Measurements from ENCODE around the gene GSK3A. TPM values are rescaled to one million over a fixed set of nuclear protein-coding genes. Genes with fewer than 3 reads are reported as not detected.

The GSK3A gene
- total RNA-seq, 1 donor from 2014 or later: 56.6 TPM

DNA sequence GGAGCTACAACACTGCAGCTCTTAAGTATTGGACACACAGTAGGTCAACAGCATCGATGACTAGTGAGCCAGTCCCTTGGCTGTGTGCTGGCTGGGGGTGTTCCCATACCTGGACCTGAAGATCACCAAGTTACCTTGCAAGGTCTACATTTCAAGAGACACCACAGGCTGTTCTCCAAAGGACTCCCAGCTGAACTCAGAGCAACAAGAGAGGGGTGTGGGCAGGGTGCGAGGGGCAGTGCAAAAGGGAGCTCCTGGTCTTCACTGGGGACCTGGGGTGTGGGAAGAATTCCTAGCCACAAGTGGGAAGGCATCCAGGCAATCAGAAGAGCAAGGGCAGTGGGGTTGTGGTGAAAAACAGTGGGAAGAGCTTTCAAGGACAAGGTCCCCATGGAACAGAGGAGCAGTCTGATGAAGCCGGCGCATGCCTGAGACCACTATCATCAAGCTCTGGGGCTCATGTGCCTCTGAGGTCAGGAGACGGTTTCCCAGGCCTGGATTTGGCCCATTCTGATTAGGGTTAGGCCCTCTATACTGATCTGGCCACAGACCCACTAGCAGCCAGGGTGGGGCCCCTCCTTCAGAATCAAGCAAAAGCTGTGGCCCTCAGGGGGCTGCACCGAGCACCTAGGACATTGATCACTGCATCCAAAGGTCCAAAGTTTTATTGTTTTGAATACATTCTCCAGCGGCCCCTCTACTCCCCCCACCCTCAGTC is 4.7 kb upstream of the GSK3A start:
- peaks cover 3% of the 10 kb centered on the region for H3K36me3 Mint-ChIP-seq (ENCODE audit: low read depth)
- H3K27me3 Mint-ChIP-seq (ENCODE audit: insufficient read depth): no peaks in the 10 kb centered on the region
- no peaks in the 10 kb centered on the region for H3K9me3 Mint-ChIP-seq
- H3K4me1 Mint-ChIP-seq (ENCODE audit: low read depth): peaks cover 38% of the 10 kb centered on the region
- no peak for DNase-seq (ENCODE audit: low spot score)
- intact Hi-C loops (cut with micrococcal nuclease): loop anchor here (10.0 kb wide), 1 partner anchor 982 kb away; the partner anchor contains the start of gene HNRNPUL1
- H3K4me3 Mint-ChIP-seq: no peak overlapping the region
- H3K27ac Mint-ChIP-seq: no peak overlapping the region

DNA sequence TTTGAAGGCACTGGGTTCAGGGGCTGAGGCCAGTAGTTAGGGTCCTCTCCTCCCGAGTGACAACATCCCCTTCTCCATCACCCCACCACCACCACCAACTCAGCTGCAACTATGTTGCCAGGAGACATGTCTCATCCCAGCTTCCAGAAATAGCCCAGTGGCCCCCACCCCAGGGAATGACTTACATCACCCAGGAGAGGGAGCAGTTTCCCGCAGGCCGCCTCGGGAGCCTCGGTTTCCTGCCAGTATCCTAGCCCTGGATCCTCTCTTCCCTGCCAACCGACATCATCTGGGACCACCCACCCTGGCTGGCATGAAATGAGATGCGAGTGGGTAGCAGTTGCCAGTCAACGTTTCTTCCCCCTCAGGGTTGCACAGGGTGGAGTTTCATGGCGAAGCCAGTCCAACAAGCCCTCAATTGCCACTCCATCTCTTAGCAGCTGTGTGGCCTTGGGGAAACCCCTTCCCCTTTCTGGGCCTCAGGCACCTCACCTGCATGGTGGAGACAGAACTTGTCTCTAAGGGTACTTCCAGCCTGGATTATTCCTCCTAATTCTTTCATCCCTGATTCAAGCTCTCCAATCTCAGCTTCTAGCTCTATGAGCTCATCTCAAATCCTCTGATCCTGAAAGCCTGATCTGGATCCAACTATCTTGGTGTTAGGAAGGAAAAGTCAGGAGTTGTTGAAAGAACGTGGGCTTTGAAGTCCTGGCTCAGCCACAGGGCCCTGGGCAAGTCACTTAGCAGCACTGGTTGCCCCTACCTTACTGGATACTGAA is 3.9 kb upstream of the GSK3A start:
- Mint-ChIP-seq H3K9me3 (no peaks in the 10 kb centered on the region), H3K4me1 (ENCODE audit: low read depth) (peaks cover 33% of the 10 kb centered on the region), H3K4me3 (peak overlapping the region; percentile 8), H3K27ac (peak overlapping the region; percentile 40), H3K36me3 (ENCODE audit: low read depth) (peaks cover 3% of the 10 kb centered on the region), H3K27me3 (ENCODE audit: insufficient read depth) (no peaks in the 10 kb centered on the region)
- intact Hi-C loops (cut with micrococcal nuclease): loop anchor here (10.0 kb wide), 1 partner anchor 982 kb away; the partner anchor contains the start of gene HNRNPUL1
- no peak for DNase-seq (ENCODE audit: low spot score)

DNA sequence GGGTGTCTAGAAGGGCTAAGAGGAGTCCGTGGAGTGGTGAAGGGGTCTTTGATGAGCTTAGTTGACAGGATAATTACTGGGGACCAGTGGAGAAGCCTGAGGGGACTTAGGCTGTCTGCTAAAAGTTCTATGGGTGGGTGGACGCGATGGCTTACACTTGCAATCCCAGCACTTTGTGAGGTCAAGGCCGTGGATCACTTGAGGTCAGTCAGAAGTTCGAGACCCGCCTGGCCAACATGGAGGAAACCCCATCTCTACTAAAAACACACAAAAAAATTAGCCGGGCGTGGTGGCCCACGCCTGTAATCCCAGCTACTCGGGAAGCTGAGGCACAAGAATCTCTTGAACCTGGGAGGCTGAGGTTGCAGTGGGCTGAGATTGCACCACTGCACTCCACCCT is 2.8 kb upstream of the GSK3A start:
- H3K27me3 Mint-ChIP-seq (ENCODE audit: insufficient read depth): no peaks in the 10 kb centered on the region
- H3K4me3 Mint-ChIP-seq: peak overlapping the region; percentile 92
- H3K36me3 Mint-ChIP-seq (ENCODE audit: low read depth): peaks cover 3% of the 10 kb centered on the region
- peaks cover 43% of the 10 kb centered on the region for H3K4me1 Mint-ChIP-seq (ENCODE audit: low read depth)
- peak overlapping the region; percentile 91 for H3K27ac Mint-ChIP-seq
- no peak for DNase-seq (ENCODE audit: low spot score)
- H3K9me3 Mint-ChIP-seq: no peaks in the 10 kb centered on the region
- intact Hi-C loops (cut with micrococcal nuclease): loop anchor here (2.0 to 10.0 kb wide), 2 partner anchors 68 to 980 kb away; partner anchors contain the start of gene HNRNPUL1

DNA sequence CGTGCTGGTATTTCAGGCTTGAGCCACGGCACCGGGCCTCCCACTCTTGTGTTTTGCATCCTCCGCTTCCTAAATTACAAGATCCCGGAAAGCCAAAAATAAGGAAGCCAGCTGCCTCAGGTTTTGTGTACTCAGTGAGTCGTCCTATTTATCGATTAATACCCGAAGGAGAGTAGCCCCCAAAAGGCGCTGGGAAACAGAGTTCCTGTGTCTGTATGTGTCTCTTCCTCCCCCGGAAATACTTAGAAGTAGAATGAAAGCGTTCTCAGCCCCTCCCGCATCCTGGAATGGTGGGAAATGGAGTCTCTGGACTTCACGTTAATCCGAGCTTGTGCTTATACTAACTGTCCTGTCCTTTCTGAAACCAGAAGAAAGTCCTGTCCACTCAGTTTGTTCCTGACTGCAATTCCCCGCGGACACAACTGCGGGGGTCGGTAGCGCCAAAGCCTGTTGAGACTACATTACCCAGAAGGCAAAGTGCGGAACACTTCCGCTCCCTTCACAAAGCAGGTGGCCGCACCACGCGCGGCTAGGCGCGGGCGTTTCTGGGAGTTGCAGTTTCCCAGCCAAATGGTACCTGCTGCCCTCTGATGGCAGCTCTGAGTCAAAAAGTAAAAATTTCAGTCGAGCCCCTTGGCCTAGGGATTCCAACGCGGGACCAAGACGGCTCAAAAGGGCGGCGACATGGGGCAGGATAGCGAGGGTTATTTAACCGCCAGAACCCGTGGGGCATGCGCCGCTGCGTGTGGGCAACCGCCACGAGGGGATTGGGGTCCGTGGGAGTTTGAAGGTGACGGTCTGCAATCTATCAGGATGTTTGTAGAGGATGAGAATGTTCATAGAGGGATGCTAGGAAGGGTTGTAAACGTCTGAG is 2.2 kb upstream of the GSK3A start:
- H3K36me3 Mint-ChIP-seq (ENCODE audit: low read depth): peaks cover 6% of the 10 kb centered on the region
- no peaks in the 10 kb centered on the region for H3K9me3 Mint-ChIP-seq
- intact Hi-C loops (cut with micrococcal nuclease): loop anchor here (1.0 to 10.0 kb wide), 8 partner anchors 10 to 980 kb away; partner anchors contain the start of genes ARHGEF1 and HNRNPUL1
- H3K27me3 Mint-ChIP-seq (ENCODE audit: insufficient read depth): no peaks in the 10 kb centered on the region
- H3K27ac Mint-ChIP-seq: peak overlapping the region; percentile 91
- H3K4me1 Mint-ChIP-seq (ENCODE audit: low read depth): peaks cover 50% of the 10 kb centered on the region
- DNase-seq (ENCODE audit: low spot score): peak; percentile 89
- H3K4me3 Mint-ChIP-seq: peak overlapping the region; percentile 92

DNA sequence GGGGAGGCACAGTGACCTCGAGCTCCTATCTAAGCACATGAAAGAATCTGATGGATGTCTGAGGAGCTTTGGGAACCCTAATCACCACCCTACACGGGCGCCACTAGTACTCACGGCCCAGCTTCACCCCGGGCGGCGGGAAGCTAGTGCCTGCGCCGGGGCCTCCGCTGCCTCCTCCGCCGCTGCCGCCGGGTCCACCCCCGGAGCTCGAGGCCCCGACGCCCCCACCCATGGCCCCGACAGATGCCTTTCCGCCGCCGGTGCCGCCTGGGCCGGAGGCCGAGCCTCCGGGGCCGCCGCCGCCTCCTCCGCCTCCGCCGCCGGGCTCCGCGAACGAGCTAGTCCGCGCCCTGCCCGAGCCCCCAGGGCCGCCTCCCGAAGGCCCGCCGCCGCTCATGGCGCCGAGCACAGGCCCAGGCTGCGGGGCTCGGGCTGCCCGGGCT is 312 bp downstream of the GSK3A start:
- intact Hi-C loops (cut with micrococcal nuclease): loop anchor here (1.0 to 10.0 kb wide), 8 partner anchors 22 to 977 kb away; partner anchors contain the start of genes ARHGEF1, HNRNPUL1, PAFAH1B3 and PRR19

DNA sequence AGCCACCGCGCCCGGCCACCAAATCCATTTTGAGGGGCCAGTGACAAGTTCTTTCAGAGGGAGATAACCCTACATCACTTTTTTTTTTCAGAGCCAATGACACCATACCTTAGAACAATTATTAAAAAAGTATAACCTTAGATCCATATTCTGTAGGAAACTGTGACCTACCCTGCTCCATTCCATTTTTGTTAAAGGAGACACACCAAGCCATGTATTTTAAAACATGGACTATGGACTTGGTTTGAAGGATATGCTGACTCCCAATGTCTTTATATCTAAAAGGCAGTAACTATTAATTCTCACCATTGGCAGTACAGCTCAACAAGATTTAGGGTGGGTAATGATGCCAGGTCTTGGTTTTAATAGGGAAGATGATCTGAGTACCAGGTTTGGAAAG is 1.1 kb downstream of the GSK3A start:
- intact Hi-C loops (cut with micrococcal nuclease): loop anchor here (5.0 to 10.0 kb wide), 2 partner anchors 359 to 976 kb away; partner anchors contain the start of genes ARHGEF1 and HNRNPUL1
- DNase-seq (ENCODE audit: low spot score): no peak
- Mint-ChIP-seq H3K36me3 (ENCODE audit: low read depth) (peaks cover 20% of the 10 kb centered on the region), H3K4me1 (ENCODE audit: low read depth) (peaks cover 48% of the 10 kb centered on the region), H3K27me3 (ENCODE audit: insufficient read depth) (no peaks in the 10 kb centered on the region), H3K27ac (peak overlapping the region; percentile 86), H3K4me3 (peak overlapping the region; percentile 90), H3K9me3 (no peaks in the 10 kb centered on the region)

More for the DNA sequence above, 312 bp downstream of the GSK3A start:
- H3K4me1 Mint-ChIP-seq (ENCODE audit: low read depth): peaks cover 56% of the 10 kb centered on the region
- H3K4me3 Mint-ChIP-seq: peak overlapping the region; percentile 90
- DNase-seq (ENCODE audit: low spot score): no peak
- H3K27ac Mint-ChIP-seq: peak overlapping the region; percentile 86
- H3K27me3 Mint-ChIP-seq (ENCODE audit: insufficient read depth): no peaks in the 10 kb centered on the region
- H3K9me3 Mint-ChIP-seq: no peaks in the 10 kb centered on the region
- peaks cover 13% of the 10 kb centered on the region for H3K36me3 Mint-ChIP-seq (ENCODE audit: low read depth)

DNA sequence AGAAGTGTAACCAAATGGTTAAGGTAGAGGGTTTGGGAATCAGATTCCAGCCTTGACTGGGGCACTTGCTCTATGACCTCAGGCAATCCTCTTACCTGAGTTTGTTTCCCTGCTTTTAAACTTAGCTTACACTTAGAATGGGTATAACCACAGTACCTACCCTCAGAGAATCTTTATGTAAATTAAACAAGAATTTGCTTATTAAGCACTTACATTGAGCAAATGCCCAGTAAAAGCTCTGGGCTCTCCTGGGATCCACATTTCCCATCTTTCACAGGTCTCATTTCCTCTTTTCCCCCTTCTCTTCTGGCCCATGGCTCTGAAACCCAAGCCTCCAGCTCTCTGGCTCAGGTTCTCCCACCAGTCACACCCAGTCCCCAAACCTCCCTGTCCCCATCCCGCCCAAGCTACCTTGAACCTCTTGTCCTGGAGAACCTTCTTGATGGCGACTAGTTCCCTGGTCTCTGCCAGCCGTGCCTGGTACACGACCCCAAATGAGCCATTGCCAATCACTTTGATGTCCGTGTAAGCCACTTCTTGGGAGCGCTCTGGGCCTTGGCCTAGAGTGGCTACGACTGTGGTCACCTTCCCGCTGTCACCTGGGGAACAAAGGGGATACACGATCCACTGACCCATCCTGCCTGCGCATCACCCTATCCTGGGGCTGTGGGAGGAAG is 2.7 kb downstream of the GSK3A start:
- H3K4me3 Mint-ChIP-seq: no peak overlapping the region
- DNase-seq (ENCODE audit: low spot score): no peak
- H3K36me3 Mint-ChIP-seq (ENCODE audit: low read depth): peaks cover 28% of the 10 kb centered on the region
- intact Hi-C loops (cut with micrococcal nuclease): loop anchor here (5.0 to 10.0 kb wide), 2 partner anchors 357 to 975 kb away; partner anchors contain the start of genes ARHGEF1 and HNRNPUL1
- H3K27me3 Mint-ChIP-seq (ENCODE audit: insufficient read depth): no peaks in the 10 kb centered on the region
- H3K27ac Mint-ChIP-seq: peak overlapping the region; percentile 1
- no peaks in the 10 kb centered on the region for H3K9me3 Mint-ChIP-seq
- H3K4me1 Mint-ChIP-seq (ENCODE audit: low read depth): peaks cover 34% of the 10 kb centered on the region

DNA sequence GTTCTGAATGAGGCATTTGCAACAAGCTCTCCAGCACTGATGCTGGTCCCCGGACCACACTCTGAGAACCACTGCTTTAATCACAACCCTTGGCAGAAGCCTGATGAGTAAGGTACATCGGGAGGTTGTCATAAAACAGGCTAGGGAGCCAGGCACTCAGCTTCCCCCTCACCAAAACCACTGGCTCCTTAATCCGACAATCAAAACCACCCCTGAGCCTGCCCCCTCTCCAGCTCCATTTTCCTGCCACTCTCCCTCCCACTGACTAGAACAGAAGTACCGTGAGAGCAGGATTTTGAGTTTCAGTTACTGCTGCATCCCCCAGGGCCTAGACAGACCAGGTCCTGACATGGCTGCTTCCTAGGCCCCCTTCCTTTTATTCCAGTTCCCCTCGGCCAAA is 7.2 kb downstream of the GSK3A start:
- H3K4me1 Mint-ChIP-seq (ENCODE audit: low read depth): peaks cover 20% of the 10 kb centered on the region
- intact Hi-C loops (cut with micrococcal nuclease): no loop called here
- no peaks in the 10 kb centered on the region for H3K9me3 Mint-ChIP-seq
- H3K27me3 Mint-ChIP-seq (ENCODE audit: insufficient read depth): no peaks in the 10 kb centered on the region
- H3K27ac Mint-ChIP-seq: peak overlapping the region; percentile 44
- no peak for DNase-seq (ENCODE audit: low spot score)
- H3K36me3 Mint-ChIP-seq (ENCODE audit: low read depth): peaks cover 46% of the 10 kb centered on the region
- H3K4me3 Mint-ChIP-seq: no peak overlapping the region

DNA sequence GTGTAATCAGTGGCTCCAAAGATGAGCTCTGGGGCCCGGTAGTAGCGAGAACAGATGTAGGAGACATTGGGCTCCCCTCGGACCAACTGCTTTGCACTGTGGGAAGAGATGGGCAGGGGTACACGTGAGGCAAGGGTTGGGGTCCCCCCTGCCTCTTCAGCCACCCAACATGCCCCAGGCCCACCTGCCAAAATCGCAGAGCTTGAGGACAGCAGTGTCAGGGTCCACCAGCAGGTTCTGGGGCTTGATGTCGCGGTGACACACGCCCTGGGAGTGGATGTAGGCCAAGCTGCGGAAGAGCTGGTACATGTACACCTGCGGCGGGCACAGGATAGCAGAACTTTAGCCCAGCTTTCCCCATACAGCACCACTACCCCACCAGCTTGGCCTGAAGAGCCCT is 8.0 kb downstream of the GSK3A start:
- peaks cover 12% of the 10 kb centered on the region for H3K4me1 Mint-ChIP-seq (ENCODE audit: low read depth)
- DNase-seq (ENCODE audit: low spot score): no peak
- peaks cover 44% of the 10 kb centered on the region for H3K36me3 Mint-ChIP-seq (ENCODE audit: low read depth)
- H3K9me3 Mint-ChIP-seq: no peaks in the 10 kb centered on the region
- no peak overlapping the region for H3K4me3 Mint-ChIP-seq
- no peak overlapping the region for H3K27ac Mint-ChIP-seq
- intact Hi-C loops (cut with micrococcal nuclease): no loop called here
- H3K27me3 Mint-ChIP-seq (ENCODE audit: insufficient read depth): no peaks in the 10 kb centered on the region

DNA sequence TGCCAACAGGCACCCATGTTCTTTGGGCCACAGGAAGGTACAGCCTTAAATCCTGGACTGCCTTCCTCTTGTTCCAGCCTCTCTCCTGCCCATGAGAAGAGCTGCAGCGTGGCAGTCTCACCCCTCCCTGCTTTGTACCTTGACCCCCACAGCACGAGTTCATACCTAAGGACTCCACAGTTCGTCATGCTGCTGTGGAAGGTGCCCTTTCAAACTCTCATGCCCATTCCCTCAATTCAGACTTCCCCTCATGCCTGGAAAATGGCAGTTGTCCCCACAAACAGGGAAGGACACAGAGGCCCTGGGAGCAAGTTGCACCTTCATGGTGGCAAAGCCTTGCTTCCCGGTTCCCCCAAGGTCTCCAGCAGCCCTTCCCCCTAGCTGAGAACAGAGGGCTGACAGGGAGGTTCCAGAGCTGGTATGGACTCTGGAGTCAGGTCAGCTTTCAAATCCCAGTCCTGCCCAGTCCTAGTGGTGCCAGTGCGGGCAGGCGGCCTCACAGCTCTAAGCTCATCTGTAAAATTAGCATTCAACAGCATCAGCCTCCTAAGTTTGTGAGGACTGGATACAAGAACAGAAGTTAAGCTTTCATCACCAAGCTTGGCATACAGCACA is 8.6 kb downstream of the GSK3A start:
- Mint-ChIP-seq H3K27ac (peak overlapping the region; percentile 10), H3K4me1 (ENCODE audit: low read depth) (peaks cover 7% of the 10 kb centered on the region), H3K9me3 (no peaks in the 10 kb centered on the region), H3K27me3 (ENCODE audit: insufficient read depth) (no peaks in the 10 kb centered on the region), H3K36me3 (ENCODE audit: low read depth) (peaks cover 42% of the 10 kb centered on the region), H3K4me3 (no peak overlapping the region)
- DNase-seq (ENCODE audit: low spot score): no peak
- intact Hi-C loops (cut with micrococcal nuclease): no loop called here

DNA sequence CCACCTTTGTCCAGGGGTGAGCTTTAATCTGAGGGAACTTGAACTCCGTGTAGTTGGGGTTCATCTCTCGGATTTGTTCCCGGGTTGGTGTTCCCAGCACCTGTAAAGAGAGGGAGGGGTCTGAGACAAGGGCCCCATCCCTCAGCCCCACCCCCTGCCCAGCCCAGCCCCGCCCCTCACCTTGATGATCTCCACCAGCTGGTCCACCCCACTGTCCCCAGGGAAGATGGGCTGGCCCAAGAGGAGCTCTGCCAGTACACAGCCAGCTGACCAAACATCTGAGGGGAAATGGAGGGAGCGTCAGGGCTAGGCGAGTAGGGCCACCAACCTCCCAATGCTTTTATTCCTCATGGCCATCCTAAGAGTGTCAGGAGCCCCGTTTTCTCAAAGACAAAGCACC is 9.3 kb downstream of the GSK3A start:
- Mint-ChIP-seq H3K9me3 (no peaks in the 10 kb centered on the region), H3K4me3 (no peak overlapping the region), H3K27ac (peak overlapping the region; percentile 44), H3K36me3 (ENCODE audit: low read depth) (peaks cover 45% of the 10 kb centered on the region), H3K4me1 (ENCODE audit: low read depth) (peaks cover 7% of the 10 kb centered on the region), H3K27me3 (ENCODE audit: insufficient read depth) (no peaks in the 10 kb centered on the region)
- DNase-seq (ENCODE audit: low spot score): no peak
- intact Hi-C loops (cut with micrococcal nuclease): no loop called here
